ENCODE measurements around the gene SNRK.

Gene SNRK

DNA sequence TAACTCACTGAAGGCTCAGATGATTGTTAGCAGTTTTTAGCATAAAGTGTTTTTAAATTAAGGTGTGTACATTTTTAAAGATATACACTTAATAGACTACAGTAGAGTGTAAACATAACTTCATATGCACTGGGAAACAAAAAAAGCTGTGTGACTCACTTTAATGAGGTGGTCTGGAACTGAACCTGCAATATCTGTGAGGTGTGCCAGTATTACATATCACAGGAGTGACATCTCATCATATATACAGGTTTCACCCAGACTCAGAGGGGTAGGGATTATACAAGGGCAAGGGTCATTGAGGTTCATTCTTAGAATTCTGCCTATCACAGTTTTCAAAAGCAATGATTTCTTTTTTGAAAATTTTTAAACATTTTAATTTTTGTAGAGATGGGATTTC lies 7.3 kb upstream of the SNRK start:
- no peak for DNase-seq

DNA sequence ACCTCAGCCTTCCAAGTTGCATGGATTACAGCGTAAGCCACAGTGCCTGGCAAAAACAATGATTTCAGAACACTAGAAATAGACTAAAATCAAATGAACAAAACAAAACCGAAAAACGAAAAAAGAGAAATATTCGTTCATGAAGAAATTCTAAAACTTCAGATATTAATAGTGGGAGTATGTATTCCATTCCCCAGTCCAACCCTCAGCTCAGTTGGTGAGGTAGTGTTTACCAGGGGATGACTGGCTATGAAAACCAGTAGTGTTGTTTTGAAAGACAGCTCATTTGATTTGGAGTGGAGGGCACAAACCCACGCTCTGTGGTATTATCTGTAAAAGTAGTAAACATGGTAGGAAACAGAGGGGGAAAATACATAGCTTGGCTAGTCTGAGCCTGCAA lies 6.8 kb upstream of the SNRK start:
- DNase-seq, result no peak

DNA sequence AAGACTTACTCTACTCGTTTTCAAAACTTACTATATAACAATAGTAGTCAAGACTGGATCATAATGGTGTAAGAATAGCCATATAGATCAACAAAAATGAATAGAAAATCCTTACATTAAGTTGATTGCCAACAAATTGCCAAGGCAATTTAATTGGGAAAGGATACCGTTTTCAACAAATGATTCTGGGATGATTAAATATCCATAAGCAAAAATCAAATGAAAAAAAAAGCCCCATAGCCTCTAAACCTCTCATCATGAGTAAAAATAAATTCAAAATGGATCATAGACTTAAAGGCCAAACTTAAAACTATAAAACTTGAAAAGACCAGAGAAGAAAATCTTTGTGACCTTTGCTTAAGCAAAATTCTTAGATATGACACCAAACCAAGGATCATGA lies 5.3 kb upstream of the SNRK start:
- no peak for DNase-seq

DNA sequence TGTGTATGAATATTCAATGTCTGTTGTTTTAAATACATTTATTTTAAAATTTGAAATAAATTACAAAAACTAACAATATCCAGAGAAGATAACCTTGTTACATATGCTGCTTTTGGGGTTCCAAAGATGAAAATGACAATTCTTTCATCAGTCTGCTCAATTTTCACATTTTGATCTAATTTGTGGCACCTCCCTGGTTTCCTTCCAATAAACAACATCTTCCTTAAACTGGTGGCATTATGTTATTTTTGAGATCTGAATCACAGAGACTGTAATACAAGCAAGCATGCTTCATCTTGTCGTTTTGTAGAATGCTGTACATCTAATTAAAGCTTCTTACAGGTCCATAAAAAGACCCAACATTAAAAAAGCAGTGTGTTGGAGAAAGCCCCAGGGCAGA lies 2.2 kb upstream of the SNRK start:
- DNase-seq, result no peak

DNA sequence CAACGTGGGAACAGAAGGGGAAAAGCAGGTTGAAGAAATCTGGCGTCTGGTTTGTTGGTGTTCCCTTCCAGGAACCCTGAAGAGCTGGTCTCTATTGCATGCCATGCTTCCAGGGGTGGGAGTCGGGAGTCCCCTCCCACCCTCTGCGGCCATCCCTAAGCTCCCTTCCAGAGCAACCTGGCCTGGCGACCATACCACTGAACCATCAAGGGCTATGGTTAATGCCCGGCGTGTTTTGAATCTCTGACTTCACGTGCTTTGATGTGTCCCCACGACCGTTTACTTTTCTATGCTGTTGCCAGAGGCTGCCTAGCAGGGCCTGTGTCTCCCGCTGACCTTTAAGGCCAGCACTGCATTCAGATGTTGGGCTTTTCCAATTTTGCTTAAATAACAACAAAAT lies 696 bp upstream of the SNRK start:
- DNase-seq, result no peak

DNA sequence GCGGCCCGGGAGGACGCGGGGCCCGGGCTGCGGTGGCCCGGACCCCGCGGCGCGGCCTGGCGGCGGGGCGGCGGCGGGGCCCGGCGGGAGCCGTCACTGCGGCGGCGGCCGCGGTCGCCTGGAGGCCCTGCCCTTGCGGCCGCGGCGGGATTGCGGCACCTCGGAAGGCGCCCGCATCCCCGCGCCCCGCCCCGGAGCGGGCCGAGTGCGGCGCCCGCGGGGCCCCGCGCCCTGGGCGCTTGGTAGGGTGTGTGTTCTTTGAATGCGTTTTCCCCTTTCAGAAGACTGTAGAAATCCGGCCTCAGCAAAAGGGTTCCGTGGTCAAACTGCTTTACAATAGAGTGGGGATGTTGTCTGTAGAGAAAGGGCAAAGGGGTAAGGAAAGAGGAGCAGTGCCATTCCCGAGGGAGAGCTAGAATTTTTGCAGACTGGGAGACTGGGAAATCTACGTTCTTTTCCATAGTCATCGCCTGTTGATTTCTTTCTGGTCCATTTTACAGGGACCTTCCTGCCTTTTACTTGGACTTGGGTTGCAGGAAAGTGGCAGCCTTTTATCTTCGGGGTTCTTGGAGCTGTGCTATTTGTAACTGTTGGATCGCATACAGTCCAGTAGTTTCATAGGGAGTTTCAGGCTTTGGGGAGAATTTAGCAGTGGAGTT lies 630 bp downstream of the SNRK start:
- peak in 1 of 4 experiments; percentile 12 for DNase-seq

DNA sequence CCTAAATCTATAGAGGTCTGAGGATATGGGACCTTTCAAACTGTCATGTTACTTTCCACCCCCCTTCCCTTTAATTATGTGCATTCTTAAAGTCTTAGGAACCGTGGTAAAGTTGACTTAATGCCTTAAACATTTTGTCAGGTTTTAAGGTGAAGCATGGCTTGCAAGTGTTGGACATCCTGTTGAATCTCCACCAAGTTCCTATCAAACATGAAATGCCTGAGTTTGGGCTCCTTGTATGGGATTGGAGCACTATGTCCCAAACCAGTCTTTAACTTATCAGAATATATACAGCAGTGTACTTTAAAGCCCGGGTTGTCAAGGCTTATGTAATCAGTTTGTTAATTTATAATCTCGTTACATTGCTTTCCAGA lies 1.1 kb downstream of the SNRK start:
- no peak for DNase-seq

DNA sequence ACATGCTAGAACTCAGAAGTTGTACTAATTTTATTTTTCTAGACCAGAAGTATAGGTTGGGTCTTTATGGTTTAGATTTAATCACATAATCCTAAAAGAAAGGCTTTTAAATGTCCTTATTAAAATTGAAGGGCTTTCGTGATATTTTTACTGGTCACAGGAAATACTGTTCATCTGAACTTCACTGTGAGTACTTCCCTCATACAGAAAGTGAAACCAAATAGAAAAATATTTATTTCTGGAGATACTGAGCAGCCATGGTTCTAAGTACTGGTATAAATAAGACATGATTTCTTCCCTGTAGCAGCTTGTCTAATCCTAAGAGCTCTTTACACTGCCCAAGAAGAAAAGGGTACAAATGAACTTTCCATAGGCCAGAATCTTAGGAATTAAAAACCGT lies 2.0 kb downstream of the SNRK start:
- DNase-seq, result no peak

DNA sequence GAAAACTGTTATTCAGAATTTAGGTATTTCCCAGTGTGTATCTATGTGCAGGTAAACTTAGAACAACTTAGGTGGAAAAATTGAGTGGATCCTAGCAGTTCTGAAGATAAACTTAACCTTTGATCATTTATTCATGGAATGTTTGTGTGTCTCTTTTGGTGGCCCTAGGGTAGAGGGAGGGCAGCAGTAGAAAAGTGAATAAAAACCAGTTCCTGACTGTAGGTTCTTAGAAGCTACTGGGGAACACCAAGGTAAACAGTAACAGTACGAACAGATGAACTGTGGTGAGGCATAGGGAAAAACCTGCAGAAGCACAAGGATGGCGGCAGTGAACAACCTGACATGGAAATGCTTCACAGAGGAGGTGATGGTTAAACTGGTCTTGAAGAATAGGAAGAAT lies 2.5 kb downstream of the SNRK start:
- no peak for DNase-seq

DNA sequence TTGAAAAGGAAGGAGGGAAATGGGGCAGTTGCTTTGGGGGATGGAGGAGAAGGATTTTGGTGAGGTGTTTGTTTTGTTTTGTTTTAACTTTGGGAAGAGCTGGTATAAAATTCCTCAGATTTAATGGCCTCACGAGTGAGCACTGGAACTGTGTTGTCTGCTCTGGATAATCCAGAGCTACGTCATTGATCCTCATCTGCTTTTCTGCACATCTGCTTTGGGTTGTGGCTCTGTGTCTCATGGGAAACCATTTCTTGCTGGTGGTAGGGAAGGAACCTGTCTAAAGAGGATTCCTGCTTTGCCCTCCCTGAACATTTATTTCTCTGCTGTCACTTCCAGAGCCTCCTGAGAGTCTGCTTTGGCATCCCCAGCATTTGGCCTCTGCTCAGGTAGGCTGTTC lies 3.1 kb downstream of the SNRK start:
- DNase-seq, result no peak

DNA sequence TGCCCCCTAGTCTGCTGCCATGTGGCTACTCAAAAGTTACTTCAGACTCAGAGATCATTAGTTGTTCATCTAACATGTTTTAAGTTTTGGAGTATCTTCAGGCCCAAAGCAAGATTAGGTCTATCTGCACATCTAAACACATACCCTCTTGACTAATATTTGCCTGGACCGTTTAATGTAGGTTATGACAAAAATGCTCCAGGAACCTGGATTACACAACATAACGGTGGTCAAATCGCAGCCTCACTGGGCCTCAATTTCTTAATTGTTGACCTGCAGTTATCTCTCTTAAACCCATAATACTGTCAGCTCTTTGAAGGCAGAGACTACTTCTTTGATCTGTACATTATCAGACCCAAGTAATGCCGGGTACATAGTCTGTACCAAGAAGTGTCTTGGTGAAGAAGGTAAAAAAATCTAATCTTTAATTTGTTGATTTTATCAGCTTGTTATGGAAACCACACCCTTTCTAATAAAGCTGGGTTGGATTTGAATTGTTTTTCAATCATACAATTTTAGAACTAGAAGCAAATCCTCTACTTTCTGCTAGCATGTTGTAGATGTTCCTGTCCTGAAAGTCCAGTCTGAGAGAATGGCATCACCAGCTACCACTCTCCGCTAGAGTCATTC lies 3.6 kb downstream of the SNRK start:
- no peak for DNase-seq

DNA sequence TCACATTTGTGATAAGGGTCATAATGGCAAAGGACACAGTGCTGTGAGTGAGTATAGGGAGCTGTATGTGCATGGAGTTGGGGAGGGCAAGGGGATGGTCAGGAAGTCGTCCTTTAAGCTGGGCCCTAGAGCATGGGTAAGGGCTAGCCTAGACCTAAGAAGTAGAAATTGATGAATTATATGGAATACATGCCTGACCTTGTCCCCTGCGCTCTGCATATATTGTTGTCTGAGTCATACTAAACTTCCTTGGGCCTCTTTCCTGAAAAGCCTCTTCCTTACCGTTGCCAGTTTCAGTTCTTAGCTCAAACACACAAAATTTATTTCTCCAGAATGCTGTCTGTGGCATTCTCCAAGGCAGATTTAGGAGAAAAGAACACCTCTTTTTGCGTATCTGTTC lies 4.6 kb downstream of the SNRK start:
- DNase-seq, result no peak

DNA sequence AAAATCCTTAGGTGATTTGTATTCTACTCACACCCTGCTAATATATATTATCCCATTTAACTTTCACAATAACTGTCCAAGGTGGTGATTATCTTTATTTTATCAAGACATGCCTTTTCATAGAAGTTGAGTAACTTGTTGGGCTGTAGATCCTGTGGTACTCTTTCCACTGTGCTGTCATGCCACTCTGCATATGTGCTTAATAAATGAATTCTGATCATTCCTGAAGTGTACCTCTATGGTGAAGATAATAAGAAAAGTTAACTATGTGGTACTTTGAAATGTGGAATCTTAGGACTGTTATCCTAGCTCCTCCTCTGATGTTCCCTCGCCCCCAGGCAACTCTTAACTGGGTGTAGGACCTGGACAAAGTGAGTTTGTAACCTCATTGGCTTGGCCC lies 5.2 kb downstream of the SNRK start:
- DNase-seq, result no peak

DNA sequence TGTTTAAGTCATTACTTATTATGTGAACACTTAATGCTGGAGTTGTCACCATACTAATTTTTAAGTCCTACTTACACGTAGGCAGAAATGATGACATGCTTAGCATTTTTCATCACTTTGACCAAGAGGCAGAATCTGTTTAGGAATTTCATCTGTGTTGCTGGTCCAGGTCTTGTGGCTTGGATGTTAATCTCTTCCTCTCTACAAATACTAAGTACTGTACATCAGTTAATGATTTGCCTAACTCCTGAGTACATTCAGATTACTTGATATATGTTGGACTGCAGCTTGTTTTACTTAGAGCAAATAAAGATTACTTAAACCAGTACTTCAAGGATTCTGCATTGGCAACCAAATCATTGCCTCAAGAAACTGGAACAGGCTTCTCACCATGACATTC lies 8.6 kb downstream of the SNRK start:
- no peak for DNase-seq

DNA sequence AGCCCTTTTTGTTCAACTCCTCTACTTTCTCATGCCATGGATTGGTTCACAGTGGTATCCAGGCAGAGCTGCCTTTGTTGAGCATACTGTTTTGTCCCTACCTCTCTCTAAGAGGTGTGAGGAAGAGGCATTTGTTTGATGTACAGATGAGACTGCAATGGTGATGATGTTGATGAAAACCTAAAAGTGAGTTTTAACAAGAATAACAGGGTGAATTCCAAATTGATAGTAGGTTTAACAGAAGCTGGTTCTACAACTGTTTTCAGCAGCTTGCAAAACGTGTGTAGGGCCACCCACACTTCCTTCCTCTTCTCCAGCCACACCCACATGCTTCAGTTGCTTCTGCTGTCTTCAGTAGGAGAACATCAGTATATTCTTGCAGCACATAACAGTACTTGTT lies 10.2 kb downstream of the SNRK start:
- DNase-seq, result peak in 2 of 4 experiments; percentile 22 to 25

DNA sequence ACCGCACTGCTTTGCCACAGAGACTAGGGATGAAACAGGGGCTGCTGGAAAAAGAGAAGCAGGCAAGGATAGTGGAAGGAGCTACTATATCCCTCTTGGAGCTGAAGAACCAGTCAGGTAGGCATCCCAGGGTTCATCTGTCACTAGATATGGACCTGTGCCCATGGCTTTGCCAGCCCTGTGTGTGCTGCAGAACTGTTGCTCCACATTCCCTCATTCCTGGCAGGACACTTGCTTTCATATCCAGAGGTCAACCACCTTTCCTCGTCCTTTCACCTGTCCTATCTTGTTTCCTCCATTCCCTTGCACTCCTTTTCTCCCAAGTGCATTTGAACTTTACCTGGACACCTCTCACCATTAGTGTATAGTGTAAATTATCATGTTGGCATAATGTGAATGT lies 12.0 kb downstream of the SNRK start:
- no peak for DNase-seq

DNA sequence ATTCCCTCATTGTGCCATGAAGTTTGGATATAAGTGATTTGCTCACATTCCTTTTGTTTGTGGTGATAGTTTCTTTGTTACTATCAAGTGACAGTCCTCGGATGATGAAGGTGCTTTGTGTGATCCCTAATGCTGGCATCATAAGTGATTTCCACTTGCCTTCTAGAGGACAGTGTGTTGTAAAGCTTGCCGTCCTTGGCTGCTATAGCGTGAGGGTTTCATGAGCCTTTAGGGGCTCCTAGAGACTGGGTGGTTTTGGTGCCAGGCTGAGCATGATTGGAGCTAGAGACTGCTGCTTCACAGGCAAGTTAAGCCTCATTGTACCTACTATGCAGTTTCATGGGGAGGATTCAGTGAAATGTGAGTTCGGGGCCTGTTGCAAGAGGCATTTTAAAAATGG lies 12.4 kb downstream of the SNRK start:
- no peak for DNase-seq

DNA sequence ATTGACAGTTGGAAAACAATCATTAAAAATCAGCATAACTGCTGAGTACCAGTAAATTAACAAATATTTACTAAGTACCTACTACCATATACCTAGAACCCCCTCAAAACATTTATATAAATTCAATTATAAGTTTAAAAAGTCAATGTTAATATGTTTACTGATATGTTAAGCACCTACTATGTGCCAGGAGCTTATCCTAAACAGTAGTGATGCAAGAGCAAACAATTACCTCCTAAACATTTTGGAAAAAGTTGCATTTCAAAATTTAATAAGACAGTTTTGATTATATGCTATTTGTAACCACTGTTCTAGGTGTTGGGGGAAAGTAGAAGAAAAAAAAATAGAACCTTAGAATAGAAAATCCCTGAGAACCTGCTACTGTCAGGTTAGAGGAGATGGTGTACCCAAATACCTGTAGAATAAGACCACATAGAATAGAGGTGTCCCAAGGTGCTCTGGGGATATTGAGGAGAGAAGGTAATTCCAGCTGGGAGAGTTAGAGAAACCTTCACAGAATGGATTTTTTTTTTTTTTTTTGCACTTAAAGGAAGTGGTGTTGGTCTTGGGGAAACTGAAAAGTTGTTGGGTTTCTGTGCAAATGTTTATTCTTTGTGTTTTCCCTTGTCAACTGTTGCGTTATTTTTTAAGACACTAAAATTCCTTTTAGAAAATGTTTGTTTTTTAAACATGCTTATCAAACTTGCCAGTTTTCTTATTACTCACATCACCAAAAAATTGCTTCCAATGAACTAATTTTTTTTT lies 16.0 kb downstream of the SNRK start:
- no peak for DNase-seq

DNA sequence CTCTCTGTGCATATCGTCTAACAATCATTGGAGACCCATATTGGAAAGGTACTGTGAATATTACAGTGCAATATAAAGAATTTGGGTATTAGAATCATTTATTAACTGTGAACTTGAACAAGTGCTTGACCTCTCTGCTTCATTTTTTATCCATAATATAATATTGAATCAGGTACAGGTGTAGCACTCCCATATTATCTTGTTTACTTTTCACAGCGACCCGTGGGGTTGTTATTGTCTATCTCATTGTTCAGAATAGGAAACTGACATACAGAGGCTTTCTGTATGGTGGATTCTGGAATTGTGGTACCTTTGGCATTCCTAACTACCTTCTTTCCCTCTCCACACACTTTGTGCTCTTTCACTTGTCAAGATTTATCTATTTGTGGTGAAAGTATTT lies 17.8 kb downstream of the SNRK start:
- DNase-seq, result no peak

DNA sequence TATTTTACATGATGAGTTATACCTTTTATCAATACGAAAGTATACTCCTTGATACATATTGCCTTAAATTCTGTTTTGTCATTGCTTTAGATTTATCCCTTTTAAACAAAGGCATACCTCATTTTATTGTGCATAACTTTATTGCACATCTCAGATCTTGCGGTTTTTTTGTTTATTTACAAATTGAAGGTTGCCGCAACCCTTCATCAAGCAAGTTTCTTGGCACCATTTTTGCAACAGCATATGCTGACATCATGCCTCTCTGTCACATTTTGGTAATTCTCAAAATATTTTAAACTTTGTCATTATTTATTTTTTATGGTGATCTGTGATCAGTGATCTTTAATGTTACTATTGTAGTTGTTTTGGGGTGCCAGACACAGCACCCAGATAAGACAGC lies 20.9 kb downstream of the SNRK start:
- no peak for DNase-seq

DNA sequence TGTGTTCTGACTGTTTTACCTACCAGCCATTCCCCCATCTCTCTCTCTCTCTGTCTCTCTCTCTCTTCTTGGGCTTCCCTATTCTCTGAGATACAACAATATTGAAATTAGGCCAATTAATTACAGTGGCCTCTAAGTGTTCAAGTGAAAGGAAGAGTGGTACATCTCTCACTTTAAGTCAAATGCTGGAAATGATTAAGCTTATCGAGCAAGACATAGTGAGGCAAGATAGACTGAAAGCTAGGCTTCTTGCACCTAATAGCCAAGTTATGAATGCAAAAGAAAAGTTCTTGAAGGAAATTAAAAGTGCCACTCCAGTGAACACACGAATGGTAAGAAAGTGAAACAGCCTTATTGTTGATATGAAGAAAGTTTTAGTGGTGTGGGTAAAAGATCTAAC lies 21.3 kb downstream of the SNRK start:
- DNase-seq, result no peak

DNA sequence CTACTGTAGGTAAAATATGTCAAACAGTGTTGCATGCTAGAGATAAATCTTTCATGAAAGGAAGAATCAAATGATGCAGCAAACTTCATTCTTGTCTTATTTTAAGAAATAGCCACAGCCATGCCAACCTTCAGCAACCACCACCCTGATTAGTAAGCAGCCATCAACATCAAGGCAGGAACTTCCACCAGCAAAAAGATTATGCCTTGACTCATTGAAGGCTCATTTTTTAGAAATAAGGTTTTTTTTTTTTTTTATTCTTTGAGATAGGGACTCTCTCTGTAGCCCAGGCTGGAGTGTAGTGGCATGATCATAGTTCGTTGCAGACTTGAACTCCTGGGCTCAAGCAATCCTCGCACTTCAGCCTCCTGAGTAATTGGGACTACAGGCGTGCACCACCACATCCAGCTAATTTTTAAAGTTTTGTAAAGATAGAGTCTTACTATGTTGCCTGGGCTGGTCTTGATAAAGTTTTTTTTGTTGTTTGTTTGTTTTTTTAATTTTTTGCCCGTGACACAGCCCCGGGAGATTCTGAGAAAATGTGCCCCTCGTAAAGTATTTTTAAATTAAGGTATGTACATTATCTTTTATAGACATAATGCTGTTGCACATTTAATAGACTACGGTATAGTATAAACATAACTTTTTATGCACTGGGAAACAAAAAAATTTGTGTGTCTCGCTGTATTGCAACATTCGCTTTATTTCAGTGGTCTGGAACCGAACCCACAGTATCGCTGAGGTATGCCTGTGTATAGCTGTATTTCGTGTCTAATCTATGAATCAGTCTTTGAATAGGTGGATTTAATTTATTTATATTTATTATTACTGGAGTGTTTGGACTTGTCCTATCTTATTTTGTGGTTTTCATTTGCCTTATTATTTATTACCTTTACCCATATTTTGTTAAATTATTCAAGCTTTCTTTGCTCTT lies 23.3 kb downstream of the SNRK start:
- DNase-seq, result no peak

DNA sequence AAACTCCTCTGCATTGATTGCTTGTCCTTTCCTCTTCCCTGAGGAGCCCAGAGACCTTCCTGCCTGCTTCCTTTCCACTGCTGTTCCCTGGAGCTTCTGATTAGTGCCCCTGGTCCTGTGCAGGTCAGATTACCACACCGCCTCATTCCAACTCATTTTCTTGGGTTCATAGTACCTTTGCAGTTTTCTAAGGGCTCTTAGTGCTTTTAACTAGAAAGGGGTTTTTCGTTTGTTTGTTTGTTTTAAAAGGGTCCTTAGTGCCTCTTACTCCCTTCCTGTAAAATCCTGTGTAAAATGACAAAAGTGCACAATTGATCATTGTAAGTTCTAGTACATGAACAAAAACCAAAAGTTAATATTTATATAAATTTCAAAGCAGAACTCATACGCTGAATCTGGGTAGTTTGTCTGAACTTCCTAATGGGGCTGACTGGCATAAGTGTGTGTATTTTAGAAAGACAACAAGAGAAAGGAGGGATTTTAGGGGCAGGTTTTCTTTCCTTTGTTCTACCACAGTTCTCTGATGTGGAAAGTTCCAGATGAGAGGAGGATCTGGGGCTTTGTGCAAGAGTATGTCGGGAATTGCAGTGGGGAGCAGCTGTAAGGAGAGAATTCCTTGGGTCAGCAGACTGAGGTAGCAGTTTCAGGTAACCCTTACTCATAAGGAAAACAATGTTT lies 30.6 kb downstream of the SNRK start:
- no peak for DNase-seq
